ENCODE results near the gene CYP27B1. TPM values are rescaled to one million over a fixed set of nuclear protein-coding genes. Genes with fewer than 3 reads are reported as not detected.

Gene CYP27B1
- total and polyA plus RNA-seq, 8 donors, result 0.56 to 3.1 (median 1.4) TPM; not detected in 1

- Histone ChIP-seq H3K36me3 (peaks cover 51 to 64% (median 63%) of the 10 kb centered on the region in 4 donors), H3K27ac (no peak overlapping the region), H3K4me1 (peaks cover 3 to 5% (median 5%) of the 10 kb centered on the region in 4 donors), H3K27me3 (peaks cover 0 to 20% (median 0%) of the 10 kb centered on the region in 3 donors), H3K4me3 (no peak overlapping the region), H3K9me3 (no peaks in the 10 kb centered on the region)
- DNase-seq, result no peak
- no peak for TF ChIP-seq CTCF (IDR thresholded peaks at IDR 0.05)
- no peak for TF ChIP-seq POLR2AphosphoS5 (IDR thresholded peaks at IDR 0.05)
- no peak for TF ChIP-seq EP300 (IDR thresholded peaks at IDR 0.05)
- TF ChIP-seq POLR2A (IDR thresholded peaks at IDR 0.05), result no peak
- intact Hi-C loops (cut with DNase I; ENCODE audit: low total_unique reads), result no loop called here
- WGBS, 5 donors, result 84 to 88% (median 87%) methylated on average over 7 to 11 of the region's 11 CpGs
Observed at GRCh38 chr12:57720606-57721595, 46.0 kb downstream of the CYP27B1 start.

GRCh38 chr12:57719777-57720605, 46.9 kb downstream of the CYP27B1 start:
- H3K4me3 ChIP-seq, result no peak overlapping the region
- no peak for TF ChIP-seq CTCF (IDR thresholded peaks at IDR 0.05)
- no peak for TF ChIP-seq POLR2AphosphoS5 (IDR thresholded peaks at IDR 0.05)
- no peak for TF ChIP-seq EP300 (IDR thresholded peaks at IDR 0.05)
- no peak for TF ChIP-seq POLR2A (IDR thresholded peaks at IDR 0.05)
- no peaks in the 10 kb centered on the region for H3K4me1 ChIP-seq
- peaks cover 0 to 11% (median 0%) of the 10 kb centered on the region in 3 donors for H3K27me3 ChIP-seq
- DNase-seq, result no peak
- no peak overlapping the region for H3K27ac ChIP-seq
- 89 to 96% (median 93%) methylated on average over 17 to 20 of the region's 20 CpGs for WGBS, 5 donors
- H3K36me3 ChIP-seq, result peaks cover 57 to 73% (median 73%) of the 10 kb centered on the region in 4 donors
- intact Hi-C loops (cut with DNase I; ENCODE audit: low total_unique reads), result no loop called here
- H3K9me3 ChIP-seq, result no peaks in the 10 kb centered on the region

- Histone ChIP-seq H3K27ac (no peak overlapping the region), H3K36me3 (peaks cover 61 to 84% (median 84%) of the 10 kb centered on the region in 4 donors), H3K4me1 (no peaks in the 10 kb centered on the region), H3K4me3 (no peak overlapping the region), H3K27me3 (no peaks in the 10 kb centered on the region), H3K9me3 (no peaks in the 10 kb centered on the region)
- TF ChIP-seq POLR2AphosphoS5 (IDR thresholded peaks at IDR 0.05) (no peak), CTCF (IDR thresholded peaks at IDR 0.05) (no peak), POLR2A (IDR thresholded peaks at IDR 0.05) (no peak), EP300 (IDR thresholded peaks at IDR 0.05) (no peak)
- intact Hi-C loops (cut with DNase I; ENCODE audit: low total_unique reads), result no loop called here
- no peak for DNase-seq
- 96 to 99% (median 96%) methylated on average over 15 of the region's 15 CpGs for whole genome bisulfite sequencing, 5 donors
Observed at GRCh38 chr12:57718641-57719528, 48.0 kb downstream of the CYP27B1 start.

All from stomach (tissue), 9 donors.